ENCODE results near the gene LPCAT1. TPM values are rescaled to one million over a fixed set of nuclear protein-coding genes. Genes with fewer than 3 reads are reported as not detected.

Gene LPCAT1
- total and polyA plus RNA-seq, 2 donors (not counting 3 experiments of a cell fraction or from before 2014, with no cell fraction given), result 28.9 to 57.2 TPM

DNA sequence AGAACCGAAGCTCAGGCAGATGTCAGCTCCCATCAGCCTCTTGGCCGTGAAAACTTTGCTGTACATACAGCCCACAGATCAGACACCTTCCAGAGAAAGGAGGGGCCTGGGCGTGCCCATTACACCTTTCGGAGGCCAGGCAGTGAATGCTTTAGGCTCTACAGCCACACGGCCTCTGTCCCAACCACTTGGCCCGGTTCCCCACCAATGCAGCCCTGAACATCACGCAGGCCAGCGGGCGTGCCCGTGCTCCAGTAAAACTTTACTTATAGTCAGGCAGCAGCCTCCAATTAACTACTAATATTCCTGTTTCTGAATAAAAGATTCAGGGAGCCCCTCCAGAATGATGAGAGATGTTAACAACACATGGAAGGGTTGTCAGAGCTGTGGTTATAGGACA is 23.9 kb downstream of the LPCAT1 start:
- peaks cover 59% of the 10 kb centered on the region for H3K79me2 ChIP-seq (ENCODE audit: control insufficient read depth, insufficient read depth, low read length)
- ChIA-PET CTCF (no interaction called here), POLR2A (no interaction called here)
- H3K9me1 ChIP-seq (replicated peaks; ENCODE audit: control insufficient read depth, extremely low read depth, insufficient read depth, low read length), result no peaks in the 10 kb centered on the region
- TF ChIP-seq GATA2 (IDR thresholded peaks at IDR 0.05; ENCODE audit: insufficient read depth, insufficient read length, low read depth, low read length) (no peak), POLR2AphosphoS5 (IDR thresholded peaks at IDR 0.05; ENCODE audit: insufficient read depth, low read depth, low read length) (no peak), EZH2 (IDR thresholded peaks at IDR 0.05; ENCODE audit: borderline replicate concordance, low read depth, low read length, severe bottlenecking) (no peak), POLR2A (IDR thresholded peaks at IDR 0.05; ENCODE audit: low read depth, low read length) (no peak), FOS (IDR thresholded peaks at IDR 0.05; ENCODE audit: borderline replicate concordance, insufficient read depth, low read length) (no peak), MYC (IDR thresholded peaks at IDR 0.05; ENCODE audit: low read depth, low read length) (no peak), JUN (IDR thresholded peaks at IDR 0.05; ENCODE audit: borderline replicate concordance, insufficient read depth, insufficient read length, low read depth) (no peak)
- TF ChIP-seq, protein P1, sequence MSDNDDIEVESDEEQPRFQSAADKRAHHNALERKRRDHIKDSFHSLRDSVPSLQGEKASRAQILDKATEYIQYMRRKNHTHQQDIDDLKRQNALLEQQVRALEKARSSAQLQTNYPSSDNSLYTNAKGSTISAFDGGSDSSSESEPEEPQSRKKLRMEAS (IDR thresholded peaks at IDR 0.05; ENCODE audit: insufficient read depth, insufficient read length), result no peak
- TF ChIP-seq, protein P2, sequence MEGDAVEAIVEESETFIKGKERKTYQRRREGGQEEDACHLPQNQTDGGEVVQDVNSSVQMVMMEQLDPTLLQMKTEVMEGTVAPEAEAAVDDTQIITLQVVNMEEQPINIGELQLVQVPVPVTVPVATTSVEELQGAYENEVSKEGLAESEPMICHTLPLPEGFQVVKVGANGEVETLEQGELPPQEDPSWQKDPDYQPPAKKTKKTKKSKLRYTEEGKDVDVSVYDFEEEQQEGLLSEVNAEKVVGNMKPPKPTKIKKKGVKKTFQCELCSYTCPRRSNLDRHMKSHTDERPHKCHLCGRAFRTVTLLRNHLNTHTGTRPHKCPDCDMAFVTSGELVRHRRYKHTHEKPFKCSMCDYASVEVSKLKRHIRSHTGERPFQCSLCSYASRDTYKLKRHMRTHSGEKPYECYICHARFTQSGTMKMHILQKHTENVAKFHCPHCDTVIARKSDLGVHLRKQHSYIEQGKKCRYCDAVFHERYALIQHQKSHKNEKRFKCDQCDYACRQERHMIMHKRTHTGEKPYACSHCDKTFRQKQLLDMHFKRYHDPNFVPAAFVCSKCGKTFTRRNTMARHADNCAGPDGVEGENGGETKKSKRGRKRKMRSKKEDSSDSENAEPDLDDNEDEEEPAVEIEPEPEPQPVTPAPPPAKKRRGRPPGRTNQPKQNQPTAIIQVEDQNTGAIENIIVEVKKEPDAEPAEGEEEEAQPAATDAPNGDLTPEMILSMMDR (IDR thresholded peaks at IDR 0.05; ENCODE audit: extremely low read depth in 1 of 2, insufficient read depth in 1 of 2, low read depth in 1 of 2, low read length in 2 of 2), result no peak
- no peak for FAIRE-seq
- H2AFZ ChIP-seq (ENCODE audit: low read depth, low read length), result no peak overlapping the region
- H3K36me3 ChIP-seq (ENCODE audit: control insufficient read depth in 2 of 2, extremely low read depth in 1 of 2, insufficient read depth in 2 of 2, low read length in 2 of 2), result peaks cover 0 to 18% of the 10 kb centered on the region in 2 experiments
- no peak overlapping the region for H3K9ac ChIP-seq (replicated peaks; ENCODE audit: extremely low read depth, insufficient read depth, low read length)
- DNase-seq (ENCODE audit: low read depth, low spot score), result no peak
- H3K4me2 ChIP-seq (ENCODE audit: insufficient read depth, low read length), result no peak overlapping the region
- no TSS peak for BruUV-seq (replicated peaks)
- no peaks in the 10 kb centered on the region for H4K20me1 ChIP-seq (replicated peaks; ENCODE audit: control insufficient read depth, extremely low read depth, insufficient read depth, low read length)
- no peak overlapping the region for H3K27ac ChIP-seq (ENCODE audit: insufficient read depth, low read depth, low read length)
- H3K27me3 ChIP-seq (ENCODE audit: control insufficient read depth in 2 of 2, insufficient read depth in 2 of 2, low read length in 2 of 2), result no peaks in the 10 kb centered on the region
- dilution Hi-C loops (cut with MboI; ENCODE audit: extremely low pct_ligation_motif_present, low sequenced_read_pairs) (no loop called here), intact Hi-C loops (cut with micrococcal nuclease) (no loop called here)
- no peaks in the 10 kb centered on the region for H3K9me3 ChIP-seq (replicated peaks; ENCODE audit: control insufficient read depth, insufficient read depth, low read length)
- H3K4me3 ChIP-seq (replicated peaks in 1 of 3; ENCODE audit: insufficient read depth in 1 of 3, low read depth in 1 of 3, low read length in 3 of 3), result no peak overlapping the region
- H3K4me1 ChIP-seq (ENCODE audit: control insufficient read depth, extremely low read depth, insufficient read depth, low read length), result no peaks in the 10 kb centered on the region
